Transverse colon (tissue), 4 donors: ENCODE measurements around the gene GOLGA5. TPM values are rescaled to one million over a fixed set of nuclear protein-coding genes. Genes with fewer than 3 reads are reported as not detected.

Experiments
- DNase-seq: peaks from one replicate; pipeline ENCODE4 v3.0.0-alpha.2; 2019
- H3K27ac ChIP-seq, 4 donors: fragments of 200-600 bp; sonication (generic); 2 replicates each; pipeline ENCODE4 v1.5.1; 2016 to 2018; ENCODE audit warnings: inconsistent platforms in 4 of 4
- H3K27me3 ChIP-seq: fragments of 200-600 bp; sonication (generic); 2 replicates; pipeline ENCODE4 v1.5.1; 2017; ENCODE audit warnings: inconsistent platforms
- H3K36me3 ChIP-seq, 4 donors: fragments of 200-600 bp; sonication (generic); 2 replicates each; pipeline ENCODE4 v1.5.1; 2017 to 2019; ENCODE audit warnings: inconsistent platforms in 4 of 4
- H3K4me1 ChIP-seq, 4 donors: fragments of 200-600 bp; sonication (generic); 2 replicates each; pipeline ENCODE4 v1.5.1; 2017 to 2020; ENCODE audit warnings: inconsistent platforms in 4 of 4
- H3K4me3 ChIP-seq, 4 donors: fragments of 200-600 bp; sonication (generic); 1 replicate in 1 of 4; 2 replicates in 3 of 4; pipeline versions ENCODE4 v1.5.1 to v1.6.1; 2017 to 2019; ENCODE audit warnings: inconsistent platforms in 4 of 4
- H3K9me3 ChIP-seq, 2 donors: fragments of 200-600 bp; sonication (generic); 2 replicates each; pipeline ENCODE4 v1.5.1; 2017 to 2019; ENCODE audit warnings: inconsistent platforms in 2 of 2
- CTCF ChIP-seq, 5 experiments: fragments of 200-600 bp in 3 of 5; fragments of 450-650 bp in 2 of 5; sonication (generic) in 3 of 5; IDR thresholded peaks; 1 replicate in 2 of 5; 2 replicates in 3 of 5; pipeline ENCODE4 v1.5.1; 2016 to 2017; ENCODE audit warnings: antibody characterized with exemption in 5 of 5, inconsistent platforms in 3 of 5, mild to moderate bottlenecking in 2 of 5, moderate library complexity in 1 of 5
- EP300 ChIP-seq: sonication (generic); formaldehyde crosslinking; IDR thresholded peaks from one replicate; pipeline ENCODE4 v1.6.1; 2017; ENCODE audit warnings: antibody characterized with exemption, low read depth
- POLR2A ChIP-seq: fragments of 450-650 bp; IDR thresholded peaks from one replicate; pipeline ENCODE4 v1.6.1; 2016; ENCODE audit warnings: antibody characterized with exemption, mild to moderate bottlenecking, moderate library complexity
- POLR2AphosphoS5 ChIP-seq, 3 donors: sonication (generic); formaldehyde crosslinking; IDR thresholded peaks; one replicate each; pipeline ENCODE4 v1.6.1; 2016; ENCODE audit warnings: antibody characterized with exemption in 3 of 3
- WGBS, 2 donors: methylation state at CpG; one replicate each; pipeline ENCODE4 v1.1.5; 2018; ENCODE audit warnings: low coverage in 1 of 2; 5-methylcytosine and 5-hydroxymethylcytosine counted together
- in situ Hi-C, 4 donors: fragments of 200-750 bp; cut with MboI; loops; one replicate each; pipeline versions ENCODE4 v1.15.0 to v1.15.1; 2017; ENCODE audit warnings: low sequenced_read_pairs in 3 of 4, low pct_ligation_motif_present in 1 of 4, low pct_unique_long_range_greater_than_20kb in 1 of 4
- intact Hi-C: fragments of 100-400 bp; cut with DNase I; formaldehyde crosslinking; loops from one replicate; pipeline ENCODE4 v1.15.1; 2023; ENCODE audit warnings: low total_unique reads
- total RNA-seq, 4 donors: library from RNA; depleted of rRNA; stranded (reverse); fragments of >200 nt; gene quantifications; one replicate each; pipeline ENCODE4 v1.1.0, GENCODE V29; 2016

GOLGA5 gene
- total RNA-seq, 4 donors from 2014 or later = 15.9 to 38.1 (median 30.3) TPM

GRCh38 chr14:92877757-92878431, 83.8 kb downstream of the GOLGA5 start:
- WGBS, 2 donors = 44 to 60% methylated on average over 7 to 18 of the region's 18 CpGs
- Histone ChIP-seq H3K4me1 (peaks cover 0 to 7% (median 0%) of the 10 kb centered on the region in 4 donors), H3K4me3 (no peak overlapping the region), H3K9me3 (no peaks in the 10 kb centered on the region), H3K36me3 (no peaks in the 10 kb centered on the region), H3K27me3 (peaks cover 45% of the 10 kb centered on the region), H3K27ac (no peak overlapping the region)
- TF ChIP-seq POLR2AphosphoS5 (IDR thresholded peaks at IDR 0.05) = peak; percentile 15 to 77 (median 22)
- TF ChIP-seq CTCF (IDR thresholded peaks at IDR 0.05) = no peak
- DNase-seq = no peak
- in situ Hi-C loops (no loop called here), intact Hi-C loops (no loop called here)

- no peak overlapping the region for H3K4me3 ChIP-seq
- DNase-seq = no peak
- no peak for TF ChIP-seq POLR2A
- TF ChIP-seq EP300 = no peak
- TF ChIP-seq CTCF (IDR thresholded peaks at IDR 0.05) = no peak
- no peak for TF ChIP-seq POLR2AphosphoS5 (IDR thresholded peaks at IDR 0.05)
- H3K36me3 ChIP-seq = no peaks in the 10 kb centered on the region
- intact Hi-C loops (no loop called here), in situ Hi-C loops (no loop called here)
- H3K27me3 ChIP-seq = peaks cover 49% of the 10 kb centered on the region
- 70% methylated on average over 7 of the region's 7 CpGs; no CpG with 5 or more reads in 1 of the 2 donors for WGBS, 2 donors
- H3K4me1 ChIP-seq = peaks cover 0 to 7% (median 0%) of the 10 kb centered on the region in 4 donors
- no peaks in the 10 kb centered on the region for H3K9me3 ChIP-seq
- H3K27ac ChIP-seq = no peak overlapping the region
Measured at GRCh38 chr14:92880351-92880750, 86.2 kb downstream of the GOLGA5 start.

- 39 to 46% methylated on average over 2 to 12 of the region's 12 CpGs for WGBS, 2 donors
- in situ Hi-C loops (no loop called here), intact Hi-C loops (no loop called here)
- Histone ChIP-seq H3K4me3 (no peak overlapping the region), H3K4me1 (peaks cover 0 to 7% (median 0%) of the 10 kb centered on the region in 4 donors), H3K27me3 (peaks cover 53% of the 10 kb centered on the region), H3K9me3 (no peaks in the 10 kb centered on the region), H3K27ac (no peak overlapping the region), H3K36me3 (no peaks in the 10 kb centered on the region)
- DNase-seq = no peak
- TF ChIP-seq CTCF (IDR thresholded peaks at IDR 0.05) = no peak
- no peak for TF ChIP-seq POLR2A
- TF ChIP-seq EP300 = no peak
- TF ChIP-seq POLR2AphosphoS5 (IDR thresholded peaks at IDR 0.05) = no peak
Measured at GRCh38 chr14:92880851-92881250, 86.7 kb downstream of the GOLGA5 start.

- H3K9me3 ChIP-seq = no peaks in the 10 kb centered on the region
- in situ Hi-C loops = no loop called here
- TF ChIP-seq CTCF (IDR thresholded peaks at IDR 0.05) (no peak), POLR2AphosphoS5 (IDR thresholded peaks at IDR 0.05) (no peak), EP300 (no peak), POLR2A (no peak)
- intact Hi-C loops = no loop called here
- DNase-seq = no peak
- H3K27me3 ChIP-seq = peaks cover 46% of the 10 kb centered on the region
- H3K27ac ChIP-seq = no peak overlapping the region
- H3K4me1 ChIP-seq = peaks cover 0 to 5% (median 0%) of the 10 kb centered on the region in 4 donors
- H3K4me3 ChIP-seq = no peak overlapping the region
- no peaks in the 10 kb centered on the region for H3K36me3 ChIP-seq
- 87 to 90% methylated on average over 4 to 5 of the region's 5 CpGs for WGBS, 2 donors
Measured at GRCh38 chr14:92883066-92883465, 89.0 kb downstream of the GOLGA5 start.
